Fibroblast of lung (primary cell): Measurements from ENCODE around the gene FAM168B. TPM values are rescaled to one million over a fixed set of nuclear protein-coding genes. Genes with fewer than 3 reads are reported as not detected.

Experiments
- DNase-seq, 2 donors: peaks; one replicate each; pipeline versions ENCODE4 v3.0.0 to v3.0.0-alpha.2; 2010; ENCODE audit warnings: low read depth in 2 of 2
- H2AFZ ChIP-seq: 2 replicates; pipeline ENCODE4 v1.5.1; 2012; ENCODE audit warnings: low read length, control low read depth, inconsistent platforms
- H3K27ac ChIP-seq: 2 replicates; pipeline ENCODE4 v1.5.1; 2011; ENCODE audit warnings: low read length, control low read depth; ENCODE audit not compliant: insufficient read depth
- H3K27me3 ChIP-seq: 2 replicates; pipeline ENCODE4 v1.5.1; 2011; ENCODE audit warnings: mild to moderate bottlenecking, low read length; ENCODE audit not compliant: control insufficient read depth, insufficient read depth
- H3K36me3 ChIP-seq: 2 replicates; pipeline ENCODE4 v1.5.1; 2011; ENCODE audit warnings: low read length; ENCODE audit not compliant: control insufficient read depth, insufficient read depth
- H3K4me1 ChIP-seq: 2 replicates; pipeline ENCODE4 v1.5.1; 2011; ENCODE audit warnings: low read length; ENCODE audit not compliant: control insufficient read depth, insufficient read depth; ENCODE audit errors: extremely low read depth
- H3K4me2 ChIP-seq: 2 replicates; pipeline ENCODE4 v1.5.1; 2011; ENCODE audit warnings: low read length, control low read depth; ENCODE audit not compliant: insufficient read depth; ENCODE audit errors: extremely low read depth
- H3K4me3 ChIP-seq, 4 experiments: fragments of 200-600 bp in 1 of 4; sonication (generic) in 1 of 4; replicated peaks in 1 of 4; 2 replicates each; pipeline ENCODE4 v1.5.1; 2011 to 2016; ENCODE audit warnings: low read length in 4 of 4, low read depth in 3 of 4, mild to moderate bottlenecking in 3 of 4, control low read depth in 2 of 4, inconsistent platforms in 1 of 4, mixed read lengths in 1 of 4; ENCODE audit not compliant: insufficient read depth in 1 of 4; ENCODE audit errors: control extremely low read depth in 1 of 4
- H3K79me2 ChIP-seq: 2 replicates; pipeline ENCODE4 v1.5.1; 2012; ENCODE audit warnings: mild to moderate bottlenecking, low read length, inconsistent platforms; ENCODE audit not compliant: control insufficient read depth, insufficient read depth
- H3K9ac ChIP-seq: 2 replicates; pipeline ENCODE4 v1.5.1; 2011; ENCODE audit warnings: mild to moderate bottlenecking, low read length, control low read depth; ENCODE audit not compliant: insufficient read depth
- H3K9me3 ChIP-seq: 2 replicates; pipeline ENCODE4 v1.5.1; 2012; ENCODE audit warnings: low read depth, low read length; ENCODE audit not compliant: control insufficient read depth, insufficient read depth
- H4K20me1 ChIP-seq: 2 replicates; pipeline ENCODE4 v1.5.1; 2011; ENCODE audit warnings: low read length; ENCODE audit not compliant: control insufficient read depth, insufficient read depth; ENCODE audit errors: extremely low read depth
- EZH2 ChIP-seq: IDR thresholded peaks from 2 replicates; pipeline ENCODE4 v1.5.1; 2012; ENCODE audit warnings: low read length, control low read depth, mild to moderate bottlenecking; ENCODE audit errors: missing control alignments
- polyA plus RNA-seq, 2 donors: library from polyadenylated mRNA; depleted of rRNA in 1 of 2; stranded (reverse) in 1 of 2; unstranded in 1 of 2; fragments of >200 nt; gene quantifications; 2 replicates each; pipeline ENCODE4 v1.2.1, GENCODE V29; 2011 to 2012; ENCODE audit warnings: missing spikeins in 1 of 2
- total RNA-seq: library from RNA; depleted of rRNA; stranded (reverse); fragments of >200 nt; gene quantifications from 2 replicates; pipeline ENCODE4 v1.2.1, GENCODE V29; 2014
- TF ChIP-seq, protein P1 (sequence below), 2 donors: IDR thresholded peaks in 1 of 2; conservative IDR thresholded peaks in 1 of 2; 1 replicate in 1 of 2; 2 replicates in 1 of 2; pipeline ENCODE4 v1.5.1; 2011 to 2012; ENCODE audit warnings: low read length in 2 of 2, control low read depth in 1 of 2, inconsistent platforms in 1 of 2, low read depth in 1 of 2, mild to moderate bottlenecking in 1 of 2

FAM168B gene
- total and polyA plus RNA-seq, 2 donors (not counting 1 experiment from before 2014, with no cell fraction given) = 71.2 to 87.8 TPM

DNA sequence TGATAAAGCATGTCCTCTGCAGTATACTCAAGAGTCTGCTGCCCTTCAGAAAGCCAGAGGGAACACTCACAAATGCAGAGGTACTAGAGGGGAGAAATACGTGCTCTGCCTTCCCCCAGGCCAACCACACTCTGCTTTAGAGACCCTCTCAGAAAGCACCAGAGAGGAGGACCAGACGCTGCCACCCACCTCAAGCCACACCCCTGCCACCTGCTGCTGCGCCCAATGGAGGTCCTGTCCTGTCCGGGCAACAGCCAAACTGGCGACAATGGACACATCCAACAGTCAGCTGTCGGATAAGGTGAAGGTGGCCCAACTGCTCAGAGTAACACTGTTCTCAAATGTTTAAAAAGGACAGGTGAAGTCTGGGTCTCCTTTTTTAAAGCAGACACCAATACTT is 44.6 kb downstream of the FAM168B start:
- Histone ChIP-seq H3K4me2 (no peak overlapping the region), H2AFZ (no peak overlapping the region), H3K27me3 (no peaks in the 10 kb centered on the region), H3K9ac (no peak overlapping the region), H4K20me1 (no peaks in the 10 kb centered on the region), H3K9me3 (no peaks in the 10 kb centered on the region), H3K4me1 (no peaks in the 10 kb centered on the region), H3K79me2 (no peaks in the 10 kb centered on the region), H3K4me3 (no peak overlapping the region), H3K36me3 (peaks cover 21% of the 10 kb centered on the region), H3K27ac (no peak overlapping the region)
- TF ChIP-seq, protein P1, sequence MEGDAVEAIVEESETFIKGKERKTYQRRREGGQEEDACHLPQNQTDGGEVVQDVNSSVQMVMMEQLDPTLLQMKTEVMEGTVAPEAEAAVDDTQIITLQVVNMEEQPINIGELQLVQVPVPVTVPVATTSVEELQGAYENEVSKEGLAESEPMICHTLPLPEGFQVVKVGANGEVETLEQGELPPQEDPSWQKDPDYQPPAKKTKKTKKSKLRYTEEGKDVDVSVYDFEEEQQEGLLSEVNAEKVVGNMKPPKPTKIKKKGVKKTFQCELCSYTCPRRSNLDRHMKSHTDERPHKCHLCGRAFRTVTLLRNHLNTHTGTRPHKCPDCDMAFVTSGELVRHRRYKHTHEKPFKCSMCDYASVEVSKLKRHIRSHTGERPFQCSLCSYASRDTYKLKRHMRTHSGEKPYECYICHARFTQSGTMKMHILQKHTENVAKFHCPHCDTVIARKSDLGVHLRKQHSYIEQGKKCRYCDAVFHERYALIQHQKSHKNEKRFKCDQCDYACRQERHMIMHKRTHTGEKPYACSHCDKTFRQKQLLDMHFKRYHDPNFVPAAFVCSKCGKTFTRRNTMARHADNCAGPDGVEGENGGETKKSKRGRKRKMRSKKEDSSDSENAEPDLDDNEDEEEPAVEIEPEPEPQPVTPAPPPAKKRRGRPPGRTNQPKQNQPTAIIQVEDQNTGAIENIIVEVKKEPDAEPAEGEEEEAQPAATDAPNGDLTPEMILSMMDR (conservative IDR thresholded peaks at IDR 0.05 in 1 of 2, IDR thresholded peaks at IDR 0.05 in 1 of 2; ENCODE audit: low read depth in 1 of 2, low read length in 2 of 2) = no peak
- no peak for TF ChIP-seq EZH2
- no peak for DNase-seq

DNA sequence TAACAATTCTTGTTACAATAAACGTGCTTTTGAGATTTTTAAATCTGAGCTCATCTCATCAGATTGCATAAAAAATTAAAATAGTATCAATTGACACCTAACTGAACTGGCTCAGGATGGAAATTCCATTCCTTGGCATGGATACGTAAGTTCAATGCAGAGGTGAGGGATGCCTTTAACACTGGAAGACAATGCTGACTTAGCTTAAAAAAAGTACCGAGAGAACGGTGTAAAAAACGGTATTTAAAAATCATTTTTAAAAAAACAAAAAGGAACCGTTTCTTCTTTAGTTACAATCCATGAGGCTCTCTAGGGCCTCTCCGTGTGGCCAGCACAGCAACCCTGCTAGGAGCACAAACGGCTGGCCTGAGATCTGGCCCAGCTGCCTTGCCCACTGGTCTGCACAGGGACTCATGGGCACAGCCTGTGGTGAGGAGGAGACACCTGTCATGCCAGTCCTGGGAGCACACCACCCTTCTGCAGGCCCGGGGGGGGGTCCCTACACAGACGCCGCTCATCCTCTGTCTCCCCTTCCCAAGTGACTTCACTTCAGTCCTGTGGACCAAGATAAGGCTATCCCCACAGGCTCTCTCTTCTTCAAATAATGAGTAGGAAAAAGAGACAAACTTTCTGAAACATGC is 45.2 kb downstream of the FAM168B start:
- no peaks in the 10 kb centered on the region for H3K79me2 ChIP-seq
- TF ChIP-seq EZH2 = no peak
- TF ChIP-seq, protein P1 (conservative IDR thresholded peaks at IDR 0.05 in 1 of 2, IDR thresholded peaks at IDR 0.05 in 1 of 2; ENCODE audit: low read depth in 1 of 2, low read length in 2 of 2) = no peak
- no peaks in the 10 kb centered on the region for H3K9me3 ChIP-seq
- no peak overlapping the region for H3K4me2 ChIP-seq
- no peak for DNase-seq
- H4K20me1 ChIP-seq = no peaks in the 10 kb centered on the region
- H3K4me1 ChIP-seq = no peaks in the 10 kb centered on the region
- no peak overlapping the region for H3K27ac ChIP-seq
- no peak overlapping the region for H2AFZ ChIP-seq
- peaks cover 19% of the 10 kb centered on the region for H3K36me3 ChIP-seq
- H3K27me3 ChIP-seq = no peaks in the 10 kb centered on the region
- no peak overlapping the region for H3K9ac ChIP-seq
- H3K4me3 ChIP-seq = no peak overlapping the region

DNA sequence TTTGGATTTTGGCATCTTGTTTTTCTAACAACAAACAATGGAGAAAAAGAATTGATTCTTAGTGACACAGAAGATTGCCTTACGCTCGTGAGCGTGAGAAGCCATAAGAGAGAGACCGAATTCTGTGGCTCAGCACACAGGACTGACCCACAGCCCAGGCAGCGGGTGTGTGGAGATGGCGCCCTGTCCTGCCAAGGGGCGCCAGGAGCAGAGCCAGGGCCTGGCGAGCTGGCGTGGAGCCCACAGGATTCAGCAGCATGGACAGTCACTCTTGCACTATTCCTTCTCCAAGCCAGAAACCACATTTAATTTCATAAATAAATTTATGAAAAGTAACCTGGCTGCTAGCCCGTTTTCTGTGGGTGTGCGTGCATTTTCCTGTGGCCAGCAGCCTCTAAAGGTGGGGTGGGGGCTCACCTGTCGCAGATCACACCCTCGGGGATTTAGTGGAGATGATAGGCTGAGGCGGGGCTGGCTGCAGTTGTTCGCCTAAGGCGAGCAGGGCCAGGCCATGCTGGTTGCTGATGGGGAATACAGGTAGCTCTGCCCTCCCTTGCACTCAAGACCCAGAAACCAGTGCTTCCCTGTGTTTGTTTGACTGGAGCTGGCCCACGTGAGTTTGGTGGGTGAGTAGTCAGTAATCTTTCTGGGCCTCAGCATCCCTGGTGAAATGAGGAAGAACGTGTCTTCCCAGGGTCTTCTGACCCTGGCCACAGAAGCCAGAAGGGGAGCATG is 46.2 kb downstream of the FAM168B start:
- no peak overlapping the region for H2AFZ ChIP-seq
- peaks cover 15% of the 10 kb centered on the region for H3K36me3 ChIP-seq
- H3K4me1 ChIP-seq = no peaks in the 10 kb centered on the region
- no peak overlapping the region for H3K4me2 ChIP-seq
- H3K27me3 ChIP-seq = no peaks in the 10 kb centered on the region
- no peak overlapping the region for H3K4me3 ChIP-seq
- H4K20me1 ChIP-seq = no peaks in the 10 kb centered on the region
- H3K9ac ChIP-seq = no peak overlapping the region
- no peaks in the 10 kb centered on the region for H3K9me3 ChIP-seq
- no peak overlapping the region for H3K27ac ChIP-seq
- H3K79me2 ChIP-seq = no peaks in the 10 kb centered on the region
- TF ChIP-seq, protein P1 (conservative IDR thresholded peaks at IDR 0.05 in 1 of 2, IDR thresholded peaks at IDR 0.05 in 1 of 2; ENCODE audit: low read depth in 1 of 2, low read length in 2 of 2) = no peak
- TF ChIP-seq EZH2 = no peak
- no peak for DNase-seq
